ENCODE data around the gene CELF5.

GRCh38 chr19:3203805-3204645 lies 20.4 kb upstream of the CELF5 start:
- TF ChIP-seq POLR2A (IDR thresholded peaks at IDR 0.05; ENCODE audit: low read depth, low read length) (no peak), TAF1 (IDR thresholded peaks at IDR 0.05; ENCODE audit: borderline replicate concordance, low read depth, low read length) (no peak), POLR2AphosphoS5 (IDR thresholded peaks at IDR 0.05; ENCODE audit: low read depth, low read length) (no peak)
